A673 (cell line): ENCODE data around the gene SUCLG2.

Experiments used
- CTCF ChIP-seq: fragments of 300-800, 200-600 bp; sonication (generic); conservative IDR thresholded peaks from 2 replicates; pipeline ENCODE4 v1.5.1; 2017; ENCODE audit warnings: low read depth, mild to moderate bottlenecking, antibody characterized with exemption, low read length, moderate library complexity, mixed read lengths
- EZH2 ChIP-seq: fragments of 200-600 bp; sonication (generic); IDR thresholded peaks from 2 replicates; pipeline ENCODE4 v1.6.1; 2017; ENCODE audit warnings: borderline replicate concordance, low read depth, mild to moderate bottlenecking, mixed read lengths, antibody characterized with exemption, low read length; ENCODE audit not compliant: poor library complexity, severe bottlenecking

- no peak for TF ChIP-seq EZH2
- no peak for TF ChIP-seq CTCF
These were observed 137.9 kb downstream of the SUCLG2 start for GRCh38 chr3:67516496-67516895.
